ENCODE data around the gene CORO2A. TPM values are rescaled to one million over a fixed set of nuclear protein-coding genes. Genes with fewer than 3 reads are reported as not detected.

Gene CORO2A
- total and polyA plus RNA-seq, 2 of the 13 experiments (the other 11 are each of a cell fraction or from before 2014, with no cell fraction given) = 14.4 to 15.3 TPM

GRCh38 chr9:98086461-98086860 lies 106.0 kb downstream of the CORO2A start:
- ChIA-PET CTCF (ENCODE audit: low intra/inter-chr PET ratio, low total read pairs) (no interaction called here), POLR2A (interaction anchor here (1.5 kb wide), 1 partner anchor 30 kb away, joined by 4 read pairs; the partner anchor contains the start of gene NANS)
- no TSS peak for BruUV-seq (replicated peaks)
- in situ Hi-C loops (cut with HindIII; ENCODE audit: extremely low pct_ligation_motif_present, low pct_unique_long_range_greater_than_20kb) (no loop called here), intact Hi-C loops (cut with micrococcal nuclease; ENCODE audit: unreplicated experiment) (no loop called here)
- DNase-seq (ENCODE audit: low spot score) (no peak), ATAC-seq (no peak), FAIRE-seq (no peak)
- H3K4me1 ChIP-seq (ENCODE audit: insufficient read depth, low read length) = peaks cover 16% of the 10 kb centered on the region
- H3K9me3 ChIP-seq (ENCODE audit: low read length) = no peaks in the 10 kb centered on the region
- TF ChIP-seq ZNF749 (CRISPR knock-in tag; IDR thresholded peaks at IDR 0.05; ENCODE audit: borderline replicate concordance) (no peak), E2F2 (CRISPR knock-in tag; IDR thresholded peaks at IDR 0.05; ENCODE audit: borderline replicate concordance) (no peak), SOX6 (IDR thresholded peaks at IDR 0.05) (no peak), SOX6 (CRISPR knock-in tag; IDR thresholded peaks at IDR 0.05) (no peak), ZNF761 (CRISPR knock-in tag; conservative IDR thresholded peaks at IDR 0.05) (no peak), ARNT2 (CRISPR knock-in tag; IDR thresholded peaks at IDR 0.05; ENCODE audit: low read depth) (no peak), NFKBIZ (CRISPR knock-in tag; IDR thresholded peaks at IDR 0.05) (no peak), REPIN1 (CRISPR knock-in tag; IDR thresholded peaks at IDR 0.05; ENCODE audit: borderline replicate concordance, low read depth) (no peak)
- H3K79me2 ChIP-seq (ENCODE audit: insufficient read depth, low read length) = no peaks in the 10 kb centered on the region
- no peak overlapping the region for H3K4me3 ChIP-seq (replicated peaks in 1 of 3; ENCODE audit: insufficient read depth in 1 of 3, low read depth in 2 of 3, low read length in 3 of 3)
- WGBS (ENCODE audit: low lambda C conversion rate) = 99% methylated on average over 4 of the region's 4 CpGs
- H3K9ac ChIP-seq (ENCODE audit: insufficient read depth, low read depth, low read length) = no peak overlapping the region
- no peak overlapping the region for H3K27ac ChIP-seq (ENCODE audit: extremely low read length, insufficient read depth, low read length)
- no peaks in the 10 kb centered on the region for H3K27me3 ChIP-seq (ENCODE audit: control insufficient read depth in 1 of 2, insufficient read depth in 2 of 2, low read length in 2 of 2)
- H4K20me1 ChIP-seq (ENCODE audit: insufficient read depth, low read length) = no peaks in the 10 kb centered on the region
- H3K4me2 ChIP-seq (ENCODE audit: low read depth, low read length) = no peak overlapping the region
- no peak overlapping the region for H2AFZ ChIP-seq (ENCODE audit: low read length)
- peaks cover 7 to 48% of the 10 kb centered on the region in 2 experiments for H3K36me3 ChIP-seq (replicated peaks in 1 of 2; ENCODE audit: control insufficient read depth in 1 of 2, insufficient read depth in 2 of 2, low read length in 2 of 2)

GRCh38 chr9:98085944-98086343 lies 106.5 kb downstream of the CORO2A start:
- no peak overlapping the region for H3K4me3 ChIP-seq (replicated peaks in 1 of 3; ENCODE audit: insufficient read depth in 1 of 3, low read depth in 2 of 3, low read length in 3 of 3)
- ChIA-PET POLR2A (interaction anchor here (1.5 kb wide), 1 partner anchor 30 kb away, joined by 4 read pairs; the partner anchor contains the start of gene NANS), CTCF (ENCODE audit: low intra/inter-chr PET ratio, low total read pairs) (no interaction called here)
- intact Hi-C loops (cut with micrococcal nuclease; ENCODE audit: unreplicated experiment) (no loop called here), in situ Hi-C loops (cut with HindIII; ENCODE audit: extremely low pct_ligation_motif_present, low pct_unique_long_range_greater_than_20kb) (no loop called here)
- no peaks in the 10 kb centered on the region for H3K27me3 ChIP-seq (ENCODE audit: control insufficient read depth in 1 of 2, insufficient read depth in 2 of 2, low read length in 2 of 2)
- DNase-seq (ENCODE audit: low spot score) (no peak), ATAC-seq (no peak), FAIRE-seq (no peak)
- peaks cover 9 to 50% of the 10 kb centered on the region in 2 experiments for H3K36me3 ChIP-seq (replicated peaks in 1 of 2; ENCODE audit: control insufficient read depth in 1 of 2, insufficient read depth in 2 of 2, low read length in 2 of 2)
- H3K4me2 ChIP-seq (ENCODE audit: low read depth, low read length) = no peak overlapping the region
- WGBS (ENCODE audit: low lambda C conversion rate) = 94% methylated on average over 7 of the region's 7 CpGs
- BruUV-seq (replicated peaks) = no TSS peak
- no peak overlapping the region for H3K9ac ChIP-seq (ENCODE audit: insufficient read depth, low read depth, low read length)
- H3K27ac ChIP-seq (ENCODE audit: extremely low read length, insufficient read depth, low read length) = no peak overlapping the region
- H2AFZ ChIP-seq (ENCODE audit: low read length) = no peak overlapping the region
- H4K20me1 ChIP-seq (ENCODE audit: insufficient read depth, low read length) = no peaks in the 10 kb centered on the region
- H3K79me2 ChIP-seq (ENCODE audit: insufficient read depth, low read length) = no peaks in the 10 kb centered on the region
- H3K4me1 ChIP-seq (ENCODE audit: insufficient read depth, low read length) = peaks cover 21% of the 10 kb centered on the region
- no peaks in the 10 kb centered on the region for H3K9me3 ChIP-seq (ENCODE audit: low read length)
- TF ChIP-seq PAX8 (CRISPR knock-in tag; IDR thresholded peaks at IDR 0.05; ENCODE audit: borderline replicate concordance) (no peak), PPARG (CRISPR knock-in tag; conservative IDR thresholded peaks at IDR 0.05) (no peak), ZBTB44 (CRISPR knock-in tag; IDR thresholded peaks at IDR 0.05) (no peak), ZNF362 (CRISPR knock-in tag; IDR thresholded peaks at IDR 0.05; ENCODE audit: borderline replicate concordance) (no peak)

Measured in HepG2 (cell line).